WTC11 (cell line): Measurements from ENCODE around the gene FZD1. TPM values are rescaled to one million over a fixed set of nuclear protein-coding genes. Genes with fewer than 3 reads are reported as not detected.

Source experiments
- ATAC-seq: fragments of 200-7000 bp; cut with Tn5 transposase; 2 replicates; pipeline ENCODE4 v1.10.0; 2021; ENCODE audit warnings: mild to moderate bottlenecking, moderate library complexity
- CTCF ChIA-PET: fragments of 300-600 bp; sonication (Branson Sonifier 250); formaldehyde crosslinking; loops from one replicate; lab custom pipeline; 2021; ENCODE audit warnings: antibody characterized with exemption; lab: Charles Lee
- POLR2A ChIA-PET: fragments of 350-600 bp; sonication (Branson Sonifier 250); formaldehyde crosslinking; loops from one replicate; lab custom pipeline; 2021; ENCODE audit warnings: antibody characterized with exemption; lab: Charles Lee
- DNase-seq: peaks from one replicate; pipeline ENCODE4 v3.0.0; 2021; ENCODE audit warnings: low spot score
- H3K27ac Mint-ChIP-seq: 2 replicates; pipeline ENCODE4 v1.8.0; 2021; ENCODE audit warnings: mixed read lengths
- H3K27me3 Mint-ChIP-seq: 2 replicates; pipeline ENCODE4 v1.8.0; 2021; ENCODE audit warnings: low read depth, mild to moderate bottlenecking, moderate library complexity, mixed read lengths
- H3K36me3 Mint-ChIP-seq: 2 replicates; pipeline ENCODE4 v1.8.0; 2021; ENCODE audit warnings: mixed read lengths
- H3K4me1 Mint-ChIP-seq: 2 replicates; pipeline ENCODE4 v1.8.0; 2022; ENCODE audit warnings: mixed read lengths
- H3K4me3 Mint-ChIP-seq: 2 replicates; pipeline ENCODE4 v1.8.0; 2021; ENCODE audit warnings: mild to moderate bottlenecking, moderate library complexity, mixed read lengths
- H3K9me3 Mint-ChIP-seq: 2 replicates; pipeline ENCODE4 v1.8.0; 2021; ENCODE audit warnings: mixed read lengths
- ARID4B ChIP-seq: sonication (generic); formaldehyde crosslinking; IDR thresholded peaks from 2 replicates; pipeline ENCODE4 v1.8.0; 2023; ENCODE audit warnings: missing genetic modification reagents, mild to moderate bottlenecking, borderline replicate concordance
- CREM ChIP-seq: sonication (generic); formaldehyde crosslinking; IDR thresholded peaks from 2 replicates; pipeline ENCODE4 v1.8.1; 2022; ENCODE audit warnings: mild to moderate bottlenecking, missing genetic modification reagents, moderate library complexity
- CTCF ChIP-seq: fragments of 200-600 bp; IDR thresholded peaks from 2 replicates; pipeline ENCODE4 v1.8.0; 2022; ENCODE audit warnings: antibody characterized with exemption
- ELF4 ChIP-seq: sonication (generic); formaldehyde crosslinking; IDR thresholded peaks from 2 replicates; pipeline ENCODE4 v1.8.1; 2022; ENCODE audit warnings: low read depth, mild to moderate bottlenecking, moderate library complexity, missing genetic modification reagents
- FOXJ3 ChIP-seq: sonication (generic); formaldehyde crosslinking; IDR thresholded peaks from 2 replicates; pipeline ENCODE4 v1.9.0; 2021; ENCODE audit warnings: missing genetic modification reagents, mild to moderate bottlenecking, borderline replicate concordance
- NFE2L1 ChIP-seq: sonication (generic); formaldehyde crosslinking; IDR thresholded peaks from 2 replicates; pipeline ENCODE4 v1.8.1; 2023; ENCODE audit warnings: missing genetic modification reagents
- NFYB ChIP-seq: sonication (generic); formaldehyde crosslinking; conservative IDR thresholded peaks from 2 replicates; pipeline ENCODE4 v1.8.0; 2022; ENCODE audit warnings: low read depth, missing genetic modification reagents
- PRRX2 ChIP-seq: fragments of 250-450 bp; sonication (Bioruptor Pico); IDR thresholded peaks from 2 replicates; pipeline ENCODE4 v1.8.0; 2021; ENCODE audit warnings: mild to moderate bottlenecking
- RELA ChIP-seq: sonication (generic); formaldehyde crosslinking; IDR thresholded peaks from 2 replicates; pipeline ENCODE4 v1.8.1; 2022; ENCODE audit warnings: missing genetic modification reagents, mild to moderate bottlenecking, borderline replicate concordance
- SMAD3 ChIP-seq: sonication (generic); formaldehyde crosslinking; IDR thresholded peaks from 2 replicates; pipeline ENCODE4 v1.8.0; 2022; ENCODE audit warnings: missing genetic modification reagents, mild to moderate bottlenecking, borderline replicate concordance
- STAT6 ChIP-seq: sonication (generic); formaldehyde crosslinking; conservative IDR thresholded peaks from 2 replicates; pipeline ENCODE4 v1.8.1; 2023; ENCODE audit warnings: mild to moderate bottlenecking, low read depth, missing genetic modification reagents, moderate library complexity
- ZMAT4 ChIP-seq: fragments of 250-450 bp; sonication (Bioruptor Pico); IDR thresholded peaks from 2 replicates; pipeline ENCODE4 v1.9.0; 2021; ENCODE audit warnings: mild to moderate bottlenecking
- ZNF138 ChIP-seq: sonication (generic); formaldehyde crosslinking; conservative IDR thresholded peaks from 2 replicates; pipeline ENCODE4 v1.8.1; 2022; ENCODE audit warnings: mild to moderate bottlenecking, moderate library complexity, missing genetic modification reagents
- ZNF317 ChIP-seq: sonication (generic); formaldehyde crosslinking; IDR thresholded peaks from 2 replicates; pipeline ENCODE4 v1.8.1; 2023; ENCODE audit warnings: low read depth, mild to moderate bottlenecking, moderate library complexity, missing genetic modification reagents, borderline replicate concordance
- ZNF396 ChIP-seq: fragments of 250-450 bp; sonication (Bioruptor Pico); IDR thresholded peaks from 2 replicates; pipeline ENCODE4 v1.8.0; 2021; ENCODE audit warnings: mild to moderate bottlenecking, moderate library complexity, borderline replicate concordance
- ZNF416 ChIP-seq: fragments of 250-450 bp; sonication (Bioruptor Pico); IDR thresholded peaks from 2 replicates; pipeline ENCODE4 v1.9.0; 2021; ENCODE audit warnings: mild to moderate bottlenecking, inconsistent platforms
- total RNA-seq: library from RNA; stranded (reverse); gene quantifications from 3 replicates; pipeline ENCODE4 v1.2.3, GENCODE V29; 2021
- TF ChIP-seq, protein P1 (sequence below): sonication (generic); formaldehyde crosslinking; IDR thresholded peaks from 2 replicates; pipeline ENCODE4 v1.8.0; 2023; ENCODE audit warnings: mild to moderate bottlenecking, missing genetic modification reagents
- TF ChIP-seq, protein P2 (sequence below): sonication (generic); formaldehyde crosslinking; IDR thresholded peaks from 2 replicates; pipeline ENCODE4 v1.8.1; 2022; ENCODE audit warnings: mild to moderate bottlenecking, moderate library complexity, missing genetic modification reagents
- TF ChIP-seq, protein P3 (sequence below): fragments of 250-450 bp; sonication (Bioruptor Pico); conservative IDR thresholded peaks from 2 replicates; pipeline ENCODE4 v1.9.0; 2021; ENCODE audit warnings: mild to moderate bottlenecking
- TF ChIP-seq, protein P4 (sequence below): sonication (generic); formaldehyde crosslinking; IDR thresholded peaks from 2 replicates; pipeline ENCODE4 v1.8.1; 2023; ENCODE audit warnings: mild to moderate bottlenecking, missing genetic modification reagents, moderate library complexity

Gene FZD1
- total RNA-seq, 1 experiment from 2014 or later, result 2.0 TPM

DNA sequence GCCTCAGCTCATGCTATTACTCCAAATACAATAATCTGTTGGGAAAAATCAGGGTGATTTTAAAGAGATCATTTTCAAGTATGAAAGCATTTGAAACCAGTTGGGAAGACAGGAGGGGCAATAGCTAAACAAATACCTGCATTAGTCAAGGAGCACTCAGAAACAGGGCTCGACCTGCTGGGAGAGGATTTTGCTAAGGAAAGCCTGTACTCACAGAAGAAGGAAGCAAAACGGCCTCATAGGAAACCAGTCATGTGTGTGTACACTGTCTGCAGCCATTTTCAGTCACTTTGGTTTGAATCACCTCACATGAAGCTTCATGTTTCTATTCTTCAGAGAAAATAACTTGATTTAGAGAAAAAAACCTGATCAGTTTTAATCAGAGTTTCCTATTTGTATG is 38.6 kb downstream of the FZD1 start (continued):
- TF ChIP-seq ARID4B (CRISPR knock-in tag) (no peak), ZNF138 (no peak), CREM (CRISPR knock-in tag) (no peak)
- TF ChIP-seq, all 79 proteins: peak for 0

DNA sequence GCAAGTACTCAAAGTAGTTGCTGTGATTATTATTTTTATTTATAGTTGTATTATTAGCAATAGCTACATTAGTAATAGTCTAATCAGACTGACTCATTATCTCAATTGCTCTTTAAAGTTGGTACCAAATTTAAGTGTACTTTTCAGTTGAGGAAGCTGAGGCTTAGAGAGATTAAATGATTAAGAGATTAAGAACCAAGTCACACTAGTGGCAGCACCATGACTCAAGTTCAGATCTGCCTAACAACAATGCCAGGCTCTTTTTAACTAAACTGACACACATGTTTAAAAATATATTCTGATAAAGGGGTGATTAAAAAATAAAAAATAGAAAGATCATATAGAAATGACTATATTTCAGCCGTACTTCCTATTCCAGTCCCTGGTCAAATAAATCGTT is 42.0 kb downstream of the FZD1 start:
- no peak for ATAC-seq
- POLR2A ChIA-PET, result no interaction called here
- H3K9me3 Mint-ChIP-seq, result no peaks in the 10 kb centered on the region

More for the DNA sequence above, 42.0 kb downstream of the FZD1 start:
- H3K4me1 Mint-ChIP-seq, result peaks cover 22% of the 10 kb centered on the region
- H3K36me3 Mint-ChIP-seq, result no peaks in the 10 kb centered on the region
- no peak for DNase-seq
- CTCF ChIA-PET, result no interaction called here
- TF ChIP-seq NFYB (CRISPR knock-in tag) (no peak), STAT6 (CRISPR knock-in tag) (no peak), ZNF317 (no peak), RELA (CRISPR knock-in tag) (no peak), PRRX2 (no peak), SMAD3 (CRISPR knock-in tag) (no peak), NFE2L1 (no peak), ZNF416 (CRISPR knock-in tag) (no peak), ZMAT4 (CRISPR knock-in tag) (no peak), FOXJ3 (CRISPR knock-in tag) (no peak), ELF4 (CRISPR knock-in tag) (no peak), ZNF396 (CRISPR knock-in tag) (no peak), CTCF (no peak)
- TF ChIP-seq, protein P1, sequence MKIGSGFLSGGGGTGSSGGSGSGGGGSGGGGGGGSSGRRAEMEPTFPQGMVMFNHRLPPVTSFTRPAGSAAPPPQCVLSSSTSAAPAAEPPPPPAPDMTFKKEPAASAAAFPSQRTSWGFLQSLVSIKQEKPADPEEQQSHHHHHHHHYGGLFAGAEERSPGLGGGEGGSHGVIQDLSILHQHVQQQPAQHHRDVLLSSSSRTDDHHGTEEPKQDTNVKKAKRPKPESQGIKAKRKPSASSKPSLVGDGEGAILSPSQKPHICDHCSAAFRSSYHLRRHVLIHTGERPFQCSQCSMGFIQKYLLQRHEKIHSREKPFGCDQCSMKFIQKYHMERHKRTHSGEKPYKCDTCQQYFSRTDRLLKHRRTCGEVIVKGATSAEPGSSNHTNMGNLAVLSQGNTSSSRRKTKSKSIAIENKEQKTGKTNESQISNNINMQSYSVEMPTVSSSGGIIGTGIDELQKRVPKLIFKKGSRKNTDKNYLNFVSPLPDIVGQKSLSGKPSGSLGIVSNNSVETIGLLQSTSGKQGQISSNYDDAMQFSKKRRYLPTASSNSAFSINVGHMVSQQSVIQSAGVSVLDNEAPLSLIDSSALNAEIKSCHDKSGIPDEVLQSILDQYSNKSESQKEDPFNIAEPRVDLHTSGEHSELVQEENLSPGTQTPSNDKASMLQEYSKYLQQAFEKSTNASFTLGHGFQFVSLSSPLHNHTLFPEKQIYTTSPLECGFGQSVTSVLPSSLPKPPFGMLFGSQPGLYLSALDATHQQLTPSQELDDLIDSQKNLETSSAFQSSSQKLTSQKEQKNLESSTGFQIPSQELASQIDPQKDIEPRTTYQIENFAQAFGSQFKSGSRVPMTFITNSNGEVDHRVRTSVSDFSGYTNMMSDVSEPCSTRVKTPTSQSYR (CRISPR knock-in tag), result no peak
- TF ChIP-seq, protein P2, sequence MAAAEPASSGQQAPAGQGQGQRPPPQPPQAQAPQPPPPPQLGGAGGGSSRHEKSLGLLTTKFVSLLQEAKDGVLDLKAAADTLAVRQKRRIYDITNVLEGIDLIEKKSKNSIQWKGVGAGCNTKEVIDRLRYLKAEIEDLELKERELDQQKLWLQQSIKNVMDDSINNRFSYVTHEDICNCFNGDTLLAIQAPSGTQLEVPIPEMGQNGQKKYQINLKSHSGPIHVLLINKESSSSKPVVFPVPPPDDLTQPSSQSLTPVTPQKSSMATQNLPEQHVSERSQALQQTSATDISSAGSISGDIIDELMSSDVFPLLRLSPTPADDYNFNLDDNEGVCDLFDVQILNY (CRISPR knock-in tag), result no peak
- TF ChIP-seq, protein P3, sequence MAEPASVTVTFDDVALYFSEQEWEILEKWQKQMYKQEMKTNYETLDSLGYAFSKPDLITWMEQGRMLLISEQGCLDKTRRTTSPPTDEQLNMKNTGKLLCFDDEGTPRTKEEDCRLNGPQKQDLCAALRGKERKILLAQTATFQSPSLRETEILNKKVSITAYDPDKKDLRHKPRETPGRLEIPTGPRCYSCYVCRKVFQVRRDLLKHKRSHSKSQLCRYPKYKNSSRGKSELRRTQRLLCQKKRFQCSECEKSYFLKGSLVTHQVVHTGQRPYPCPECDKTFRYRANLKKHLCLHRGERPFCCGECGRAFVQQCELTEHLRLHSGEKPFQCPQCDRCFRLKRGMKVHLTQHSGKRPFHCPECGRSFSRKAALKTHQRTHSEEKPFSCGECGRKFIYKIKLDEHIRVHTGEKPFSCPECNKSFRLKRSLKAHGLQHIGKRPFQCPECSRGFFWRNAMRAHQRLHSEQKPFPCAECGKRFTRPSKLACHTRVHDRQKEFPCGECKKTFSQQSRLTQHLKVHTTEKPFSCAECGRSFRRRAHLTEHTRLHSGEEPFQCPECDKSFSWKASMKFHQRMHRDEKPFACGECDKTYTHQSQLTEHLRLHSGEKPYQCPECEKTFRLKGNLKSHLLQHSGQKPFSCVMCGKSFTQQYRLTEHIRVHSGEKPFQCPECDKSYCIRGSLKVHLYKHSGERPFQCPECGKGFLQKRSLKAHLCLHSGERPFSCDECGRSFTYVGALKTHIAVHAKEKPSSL (CRISPR knock-in tag), result no peak
- TF ChIP-seq, protein P4, sequence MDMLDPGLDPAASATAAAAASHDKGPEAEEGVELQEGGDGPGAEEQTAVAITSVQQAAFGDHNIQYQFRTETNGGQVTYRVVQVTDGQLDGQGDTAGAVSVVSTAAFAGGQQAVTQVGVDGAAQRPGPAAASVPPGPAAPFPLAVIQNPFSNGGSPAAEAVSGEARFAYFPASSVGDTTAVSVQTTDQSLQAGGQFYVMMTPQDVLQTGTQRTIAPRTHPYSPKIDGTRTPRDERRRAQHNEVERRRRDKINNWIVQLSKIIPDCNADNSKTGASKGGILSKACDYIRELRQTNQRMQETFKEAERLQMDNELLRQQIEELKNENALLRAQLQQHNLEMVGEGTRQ (CRISPR knock-in tag), result no peak
- H3K27ac Mint-ChIP-seq, result no peak overlapping the region
- no peak overlapping the region for H3K4me3 Mint-ChIP-seq
- no peaks in the 10 kb centered on the region for H3K27me3 Mint-ChIP-seq
